Neutrophil (primary cell): ENCODE measurements around the gene RNASEH2C.
"Not testable (repeated sequence)": the region's sequence is repeated elsewhere in the genome, so short reads cannot be mapped to it uniquely, and the experiment has no call there.

Source experiments
- H3K27ac ChIP-seq: fragments of 200-600 bp; sonication (generic); 2 replicates; pipeline ENCODE4 v1.5.1; 2016; ENCODE audit warnings: mild to moderate bottlenecking, moderate library complexity
- H3K27me3 ChIP-seq: fragments of 200-600 bp; sonication (generic); 2 replicates; pipeline ENCODE4 v1.6.0; 2016; ENCODE audit warnings: mild to moderate bottlenecking
- H3K36me3 ChIP-seq: fragments of 200-600 bp; sonication (generic); 2 replicates; pipeline ENCODE4 v1.5.1; 2017
- H3K4me1 ChIP-seq, 2 experiments: fragments of 200-600 bp in 1 of 2; sonication (generic) in 1 of 2; 1 replicate in 1 of 2; 2 replicates in 1 of 2; pipeline versions ENCODE4 v1.5.1 to v1.6.1; 2013 to 2016; ENCODE audit warnings: low read depth in 1 of 2, low read length in 1 of 2, mild to moderate bottlenecking in 1 of 2, moderate library complexity in 1 of 2; ENCODE audit not compliant: control insufficient read depth in 1 of 2, insufficient read depth in 1 of 2
- H3K4me3 ChIP-seq, 2 experiments: fragments of 200-600 bp in 1 of 2; sonication (generic) in 1 of 2; 1 replicate in 1 of 2; 2 replicates in 1 of 2; pipeline ENCODE4 v1.5.1; 2013 to 2016; ENCODE audit warnings: low read depth in 1 of 2, low read length in 1 of 2, mild to moderate bottlenecking in 1 of 2, moderate library complexity in 1 of 2
- H3K9me3 ChIP-seq: fragments of 200-600 bp; sonication (generic); 2 replicates; pipeline ENCODE4 v1.5.1; 2016
- TF ChIP-seq, protein P1 (sequence below): fragments of 200-600 bp; sonication (generic); IDR thresholded peaks from 2 replicates; pipeline ENCODE4 v1.5.1; 2016; ENCODE audit warnings: antibody characterized with exemption

Gene RNASEH2C

DNA sequence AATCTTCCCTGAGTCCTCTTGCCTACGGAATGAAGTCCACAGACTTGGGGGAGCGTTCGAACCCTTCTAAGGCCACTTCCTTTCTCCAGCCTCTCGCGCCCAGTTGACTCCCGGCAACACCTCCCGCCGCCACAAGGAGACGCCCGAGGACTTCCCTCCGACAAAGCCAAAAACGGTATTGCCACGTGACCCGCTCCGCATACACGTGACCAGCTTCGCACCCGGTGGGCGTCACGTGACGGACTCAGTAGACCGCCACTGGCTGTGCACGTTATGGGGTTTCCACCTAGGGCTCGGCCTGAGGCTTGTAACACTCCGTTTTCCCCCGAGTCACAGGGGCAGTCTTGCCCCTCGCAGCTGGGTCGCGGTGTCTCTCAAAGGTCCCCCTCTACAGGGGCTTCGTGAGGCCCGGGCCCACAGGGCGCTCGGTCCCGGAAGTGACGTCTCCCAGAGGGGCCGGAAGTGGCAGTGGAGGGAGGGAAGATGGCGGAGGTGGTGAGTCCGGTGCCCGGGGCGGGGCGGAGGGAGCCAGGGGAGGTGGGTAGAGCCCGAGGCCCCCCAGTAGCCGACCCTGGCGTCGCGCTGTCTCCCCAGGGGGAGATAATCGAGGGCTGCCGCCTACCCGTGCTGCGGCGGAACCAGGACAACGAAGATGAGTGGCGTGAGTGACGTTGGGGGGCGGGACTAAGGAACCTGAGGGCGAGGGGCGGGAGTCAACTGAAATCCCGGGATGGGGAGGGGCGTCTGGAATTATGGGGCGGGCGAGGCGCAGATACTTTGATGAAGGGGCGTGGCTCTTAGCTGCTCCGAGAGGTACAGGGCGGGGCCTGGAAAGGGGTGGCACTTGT lies 8.6 kb downstream of the RNASEH2C start, which contains the start of gene KAT5:
Gene KAT5 (plus strand): TSS at position 468 of the 848 bp plus-strand sequence. CDS start 16 bp downstream, at position 484.
- peak within 1 kb of the TSS; percentile 99 for H3K4me3 ChIP-seq
- H3K4me1 ChIP-seq = peaks cover 15% of the 10 kb centered on the region in 2 experiments
- H3K36me3 ChIP-seq = peaks cover 48% of the 10 kb centered on the region
- TF ChIP-seq, protein P1, sequence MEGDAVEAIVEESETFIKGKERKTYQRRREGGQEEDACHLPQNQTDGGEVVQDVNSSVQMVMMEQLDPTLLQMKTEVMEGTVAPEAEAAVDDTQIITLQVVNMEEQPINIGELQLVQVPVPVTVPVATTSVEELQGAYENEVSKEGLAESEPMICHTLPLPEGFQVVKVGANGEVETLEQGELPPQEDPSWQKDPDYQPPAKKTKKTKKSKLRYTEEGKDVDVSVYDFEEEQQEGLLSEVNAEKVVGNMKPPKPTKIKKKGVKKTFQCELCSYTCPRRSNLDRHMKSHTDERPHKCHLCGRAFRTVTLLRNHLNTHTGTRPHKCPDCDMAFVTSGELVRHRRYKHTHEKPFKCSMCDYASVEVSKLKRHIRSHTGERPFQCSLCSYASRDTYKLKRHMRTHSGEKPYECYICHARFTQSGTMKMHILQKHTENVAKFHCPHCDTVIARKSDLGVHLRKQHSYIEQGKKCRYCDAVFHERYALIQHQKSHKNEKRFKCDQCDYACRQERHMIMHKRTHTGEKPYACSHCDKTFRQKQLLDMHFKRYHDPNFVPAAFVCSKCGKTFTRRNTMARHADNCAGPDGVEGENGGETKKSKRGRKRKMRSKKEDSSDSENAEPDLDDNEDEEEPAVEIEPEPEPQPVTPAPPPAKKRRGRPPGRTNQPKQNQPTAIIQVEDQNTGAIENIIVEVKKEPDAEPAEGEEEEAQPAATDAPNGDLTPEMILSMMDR = peak; percentile 99
- no peaks in the 10 kb centered on the region for H3K9me3 ChIP-seq
- peak within 1 kb of the TSS; percentile 99 for H3K27ac ChIP-seq
- H3K27me3 ChIP-seq = no peaks in the 10 kb centered on the region

DNA sequence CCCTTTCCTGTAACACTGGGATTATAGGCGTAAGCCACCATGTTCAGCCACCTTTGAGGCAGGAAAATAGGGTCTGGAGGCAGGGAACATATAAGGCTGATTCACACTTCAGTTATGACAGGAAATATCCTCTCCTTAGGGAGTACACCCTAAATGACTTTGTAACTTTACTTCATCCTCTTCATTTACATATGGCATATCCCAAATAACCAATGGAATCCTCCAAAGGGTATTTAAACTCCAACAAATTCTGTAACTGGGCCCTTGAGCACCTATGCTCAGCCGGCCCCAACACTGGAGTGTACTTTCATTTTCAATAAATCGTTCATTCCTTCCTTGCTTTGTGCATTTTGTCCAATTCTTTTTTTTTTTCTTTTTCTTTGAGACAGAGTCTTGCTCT lies 10.2 kb downstream of the RNASEH2C start:
- Histone ChIP-seq H3K36me3 (peaks cover 32% of the 10 kb centered on the region), H3K9me3 (no peaks in the 10 kb centered on the region), H3K27ac (no peak overlapping the region), H3K4me1 (peaks cover 17 to 20% of the 10 kb centered on the region in 2 experiments), H3K27me3 (no peaks in the 10 kb centered on the region), H3K4me3 (no peak overlapping the region)
- TF ChIP-seq, protein P1 = no peak

DNA sequence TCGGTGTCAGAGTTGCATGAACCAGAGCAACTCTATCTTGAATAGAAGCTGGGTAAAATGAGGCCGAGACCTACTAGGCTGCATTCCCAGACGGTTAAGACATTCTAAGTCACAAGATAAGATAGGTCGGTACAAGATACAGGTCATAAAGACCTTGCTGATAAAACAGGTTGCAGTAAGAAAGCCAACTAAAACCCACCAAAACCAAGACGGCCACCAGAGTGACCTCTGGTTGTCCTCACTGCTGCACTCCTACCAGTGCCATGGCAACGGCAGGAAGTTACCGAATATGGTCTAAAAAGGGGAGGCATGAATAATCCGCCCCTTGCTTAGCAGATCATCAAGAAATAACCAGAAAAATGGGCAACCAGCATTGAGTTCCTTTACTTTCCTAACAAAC lies 10.9 kb downstream of the RNASEH2C start:
- Histone ChIP-seq H3K27ac (no peak overlapping the region), H3K4me3 (no peak overlapping the region), H3K4me1 (peaks cover 17 to 20% of the 10 kb centered on the region in 2 experiments), H3K27me3 (no peaks in the 10 kb centered on the region), H3K9me3 (no peaks in the 10 kb centered on the region), H3K36me3 (peaks cover 25% of the 10 kb centered on the region)
- TF ChIP-seq, protein P1 = no peak

DNA sequence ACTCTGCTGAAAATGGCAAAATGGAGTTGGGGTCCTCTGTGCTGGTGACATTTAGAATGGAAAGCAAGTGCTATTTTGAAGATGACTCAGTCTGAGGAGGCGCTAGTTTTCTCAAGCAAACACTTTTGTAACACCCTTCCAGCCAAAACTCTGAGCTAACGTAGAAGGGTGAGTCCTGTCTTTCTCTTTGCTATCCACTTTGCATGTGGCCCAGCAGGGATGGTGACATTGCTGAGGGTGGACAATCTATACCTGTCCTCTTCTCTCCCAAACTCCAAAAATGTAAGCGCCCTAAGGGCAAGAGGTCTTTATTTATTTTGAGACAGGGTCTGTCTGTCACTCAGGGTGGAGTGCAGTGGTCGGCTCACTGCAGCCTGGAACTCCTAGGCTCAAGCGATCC lies 12.1 kb downstream of the RNASEH2C start:
- TF ChIP-seq, protein P1 = no peak
- Histone ChIP-seq H3K36me3 (peaks cover 12% of the 10 kb centered on the region), H3K27ac (no peak overlapping the region), H3K9me3 (no peaks in the 10 kb centered on the region), H3K27me3 (no peaks in the 10 kb centered on the region), H3K4me3 (no peak overlapping the region), H3K4me1 (peaks cover 17 to 20% of the 10 kb centered on the region in 2 experiments)

DNA sequence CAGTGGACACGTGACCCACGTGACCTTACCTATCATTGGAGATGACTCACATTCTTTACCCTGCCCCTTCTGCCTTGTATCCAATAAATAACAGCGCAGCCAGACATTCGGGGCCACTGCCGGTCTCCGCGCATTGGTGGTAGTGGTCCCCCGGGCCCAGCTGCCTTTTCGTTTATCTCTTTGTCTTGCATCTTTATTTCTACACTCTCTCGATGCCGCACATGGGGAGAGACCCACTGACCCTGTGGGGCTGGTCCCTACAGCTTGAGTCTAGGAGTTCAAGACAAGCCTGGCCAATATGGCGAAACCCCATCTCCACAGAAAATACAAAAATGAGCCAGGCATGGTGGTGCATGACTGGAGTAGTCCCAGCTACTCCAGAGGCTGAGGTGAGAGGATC lies 13.6 kb downstream of the RNASEH2C start:
- not testable (repeated sequence) for H3K9me3 ChIP-seq, H3K27ac ChIP-seq, H3K36me3 ChIP-seq, H3K27me3 ChIP-seq, H3K4me3 ChIP-seq
- H3K4me1 ChIP-seq = peaks cover 9 to 11% of the 10 kb centered on the region in 2 experiments

DNA sequence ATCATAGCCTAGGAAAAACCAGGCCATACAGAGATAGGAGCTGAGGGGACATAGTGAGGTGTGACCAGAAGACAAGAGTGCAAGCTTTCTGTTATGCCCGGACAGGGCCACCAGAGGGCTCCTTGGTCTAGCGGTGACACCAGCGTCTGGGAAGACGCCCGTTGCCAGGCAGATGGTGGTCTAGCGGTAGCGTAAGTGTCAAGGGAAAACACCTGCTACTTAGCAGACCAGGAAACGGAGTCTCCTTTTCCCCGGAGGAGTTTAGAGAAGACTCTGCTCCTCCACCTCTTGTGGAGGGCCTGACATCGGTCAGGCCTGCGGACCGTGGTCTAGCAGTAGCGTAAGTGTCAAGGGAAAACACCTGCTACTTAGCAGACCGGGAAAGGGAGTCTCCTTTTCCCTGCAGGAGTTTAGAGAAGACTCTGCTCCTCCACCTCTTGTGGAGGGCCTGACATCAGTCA lies 14.3 kb downstream of the RNASEH2C start:
- H3K4me1 ChIP-seq, H3K27ac ChIP-seq, H3K36me3 ChIP-seq, H3K9me3 ChIP-seq, H3K27me3 ChIP-seq: not testable (repeated sequence)
- peak overlapping the region in 1 of 2 experiments; percentile 35 for H3K4me3 ChIP-seq
- TF ChIP-seq, protein P1 = peak; percentile 79
